Astrocyte of the cerebellum (primary cell): ENCODE data around the gene MZB1.
"Not testable (repeated sequence)": the region's sequence is repeated elsewhere in the genome, so short reads cannot be mapped to it uniquely, and the experiment has no call there.

Source experiments
- DNase-seq: peaks from one replicate; pipeline ENCODE4 v3.0.0-alpha.2; 2011; ENCODE audit warnings: low read depth
- H3K4me3 ChIP-seq: 2 replicates; pipeline ENCODE4 v1.5.1; 2011; ENCODE audit warnings: mild to moderate bottlenecking, low read depth, low read length, moderate library complexity
- in situ Hi-C: cut with HindIII; loops from 2 replicates; pipeline ENCODE4 v1.10.0; 2017; ENCODE audit warnings: low sequenced_read_pairs
- TF ChIP-seq, protein P1 (sequence below): IDR thresholded peaks from 2 replicates; pipeline ENCODE4 v1.5.1; 2012; ENCODE audit warnings: low read length, low read depth, moderate library complexity, mild to moderate bottlenecking; ENCODE audit errors: missing control alignments

Gene MZB1

DNA sequence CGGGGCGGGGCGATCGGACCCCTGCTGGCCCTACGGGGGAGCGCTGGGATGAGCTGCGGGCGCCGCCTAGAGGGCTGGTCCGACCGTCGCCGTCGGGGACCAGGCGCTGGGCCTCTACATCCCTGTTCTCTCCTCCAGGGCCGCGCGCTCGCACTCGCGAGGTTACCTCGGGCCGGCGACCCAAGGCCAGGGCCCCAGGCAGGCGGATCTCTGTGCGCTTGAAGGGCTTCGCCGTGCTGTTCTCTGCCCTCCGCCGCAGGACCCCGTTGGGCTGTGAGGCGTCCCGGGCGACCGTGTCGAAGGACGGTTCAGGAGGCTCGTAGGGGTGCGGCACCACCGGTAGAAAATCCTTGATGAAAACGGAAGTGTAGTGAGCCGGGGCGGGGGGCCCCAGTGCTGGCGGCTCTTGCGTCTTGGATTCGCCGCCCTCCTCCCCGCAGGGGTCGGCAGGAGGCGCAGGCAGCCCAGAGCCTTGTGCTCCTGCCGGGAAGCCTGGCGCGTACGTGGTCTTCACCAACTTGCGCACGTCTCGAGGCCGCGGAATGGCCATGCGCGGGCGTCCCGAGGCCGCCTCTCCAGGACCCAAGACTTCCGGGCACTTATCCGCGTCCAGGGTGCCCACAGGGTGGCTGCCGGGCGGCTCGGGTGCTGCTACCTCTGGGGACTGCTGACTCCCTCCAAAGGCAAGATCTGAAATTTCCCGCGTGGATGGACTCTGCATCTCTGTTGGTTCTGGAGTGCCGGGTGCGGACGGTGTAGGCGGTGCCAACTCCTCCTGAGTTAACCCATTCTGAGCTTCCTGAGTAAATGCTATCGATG is 3.2 kb upstream of the MZB1 start:
- TF ChIP-seq, protein P1, sequence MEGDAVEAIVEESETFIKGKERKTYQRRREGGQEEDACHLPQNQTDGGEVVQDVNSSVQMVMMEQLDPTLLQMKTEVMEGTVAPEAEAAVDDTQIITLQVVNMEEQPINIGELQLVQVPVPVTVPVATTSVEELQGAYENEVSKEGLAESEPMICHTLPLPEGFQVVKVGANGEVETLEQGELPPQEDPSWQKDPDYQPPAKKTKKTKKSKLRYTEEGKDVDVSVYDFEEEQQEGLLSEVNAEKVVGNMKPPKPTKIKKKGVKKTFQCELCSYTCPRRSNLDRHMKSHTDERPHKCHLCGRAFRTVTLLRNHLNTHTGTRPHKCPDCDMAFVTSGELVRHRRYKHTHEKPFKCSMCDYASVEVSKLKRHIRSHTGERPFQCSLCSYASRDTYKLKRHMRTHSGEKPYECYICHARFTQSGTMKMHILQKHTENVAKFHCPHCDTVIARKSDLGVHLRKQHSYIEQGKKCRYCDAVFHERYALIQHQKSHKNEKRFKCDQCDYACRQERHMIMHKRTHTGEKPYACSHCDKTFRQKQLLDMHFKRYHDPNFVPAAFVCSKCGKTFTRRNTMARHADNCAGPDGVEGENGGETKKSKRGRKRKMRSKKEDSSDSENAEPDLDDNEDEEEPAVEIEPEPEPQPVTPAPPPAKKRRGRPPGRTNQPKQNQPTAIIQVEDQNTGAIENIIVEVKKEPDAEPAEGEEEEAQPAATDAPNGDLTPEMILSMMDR = peak; percentile 47
- H3K4me3 ChIP-seq = peak overlapping the region; percentile 21
- in situ Hi-C loops = no loop called here
- DNase-seq = no peak

DNA sequence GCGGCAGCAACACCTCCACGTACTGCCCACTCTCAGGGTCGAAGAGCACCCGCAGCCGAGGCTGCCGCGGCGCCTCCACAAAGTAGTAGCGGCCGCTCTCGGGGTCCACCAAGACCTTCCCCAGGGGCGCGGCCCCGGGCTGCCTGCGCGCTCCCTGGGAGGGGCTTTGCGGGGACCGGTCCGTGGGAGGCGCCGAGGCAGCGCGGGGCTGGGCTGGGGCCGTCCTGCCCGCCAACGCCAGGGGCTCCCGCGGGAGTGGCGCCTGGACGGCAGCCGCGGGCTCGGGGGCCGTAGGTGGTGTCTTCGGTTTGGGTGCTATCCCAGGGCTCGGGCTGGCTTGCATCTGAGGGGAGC is 2.6 kb upstream of the MZB1 start:
- H3K4me3 ChIP-seq = peak overlapping the region; percentile 21
- no peak for DNase-seq
- in situ Hi-C loops = no loop called here
- TF ChIP-seq, protein P1 = no peak

DNA sequence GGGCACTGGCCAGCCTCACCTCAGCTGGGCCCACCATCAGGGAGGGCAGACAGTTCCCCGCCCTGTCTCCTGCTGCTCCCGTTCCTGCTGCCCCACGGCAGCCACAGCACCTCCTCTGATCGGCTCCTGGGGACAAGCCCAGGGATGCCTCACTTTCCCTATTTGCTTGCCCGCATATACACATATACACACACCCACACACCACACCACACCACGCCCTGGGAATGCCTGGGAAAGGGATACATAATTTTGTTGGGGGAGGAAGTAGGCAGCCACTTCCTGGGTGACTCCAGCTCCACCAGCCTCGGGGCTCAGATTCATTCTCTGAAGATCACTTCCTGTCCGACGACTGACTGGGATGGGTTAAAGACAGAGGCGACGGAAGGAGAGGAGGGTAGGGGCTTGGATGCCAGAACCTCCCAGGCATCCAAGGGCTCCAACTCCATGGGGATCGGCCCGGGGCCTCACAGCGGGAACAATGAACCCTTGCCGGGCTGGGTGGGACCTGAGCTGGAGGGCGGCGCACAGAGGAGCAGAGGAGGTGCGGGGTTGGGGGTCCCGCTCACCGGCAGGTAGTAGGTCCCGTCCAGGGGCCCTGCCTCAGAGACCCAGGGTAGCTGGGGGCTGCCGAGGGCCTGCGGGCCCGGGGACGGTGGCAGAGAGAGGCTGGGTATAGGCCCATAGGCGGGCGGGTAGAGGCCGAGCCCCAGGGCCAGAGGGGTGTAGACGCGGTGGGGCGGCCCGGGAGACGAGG is 2.0 kb upstream of the MZB1 start:
- no peak overlapping the region for H3K4me3 ChIP-seq
- DNase-seq = no peak
- TF ChIP-seq, protein P1 = no peak
- in situ Hi-C loops = no loop called here

DNA sequence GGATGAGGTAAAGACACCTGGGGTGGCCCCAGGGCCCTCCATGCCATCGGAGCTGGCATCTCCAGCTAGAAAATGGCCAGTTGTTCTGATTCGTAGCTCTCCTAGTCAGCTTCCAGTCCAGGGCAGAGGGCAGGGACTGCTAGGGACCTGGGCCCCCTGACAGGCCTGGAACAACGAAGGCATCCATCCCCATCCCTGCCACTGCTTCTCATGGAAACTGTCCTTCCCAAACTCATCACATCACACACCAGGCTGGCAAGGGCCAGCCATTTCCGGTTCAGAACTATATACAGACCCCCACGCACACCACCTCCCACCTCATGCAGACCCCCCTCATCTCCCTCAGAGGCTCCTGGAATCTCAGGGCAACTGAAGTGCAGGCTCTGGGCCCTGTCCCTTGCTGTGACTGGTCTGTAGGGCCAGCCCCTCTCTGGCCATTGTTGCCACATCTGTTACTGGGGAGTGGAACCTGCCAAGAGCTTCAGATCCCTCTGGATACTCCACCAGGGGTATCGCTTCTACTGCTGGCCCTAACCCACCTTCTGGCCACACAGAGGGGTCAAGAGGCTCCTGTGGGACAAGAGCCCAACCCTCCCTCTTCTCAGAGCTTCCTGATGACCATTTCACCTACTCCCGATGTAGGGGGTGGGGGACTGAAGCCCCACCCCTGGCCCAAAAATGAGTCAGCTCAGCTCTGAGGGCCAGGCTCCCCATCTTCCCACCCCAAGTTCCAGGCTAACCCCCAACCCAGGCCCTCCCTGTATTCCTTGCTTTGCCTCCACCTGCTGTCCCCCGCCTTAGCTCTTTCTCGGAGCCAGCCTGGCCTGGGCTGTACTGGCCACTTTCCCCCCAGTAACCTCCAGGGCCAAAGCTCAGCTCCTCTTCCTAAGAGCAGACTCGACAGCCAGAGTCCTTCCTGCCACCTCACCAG is 1.2 kb upstream of the MZB1 start:
- TF ChIP-seq, protein P1 = no peak
- no peak for DNase-seq
- in situ Hi-C loops = no loop called here
- no peak overlapping the region for H3K4me3 ChIP-seq

DNA sequence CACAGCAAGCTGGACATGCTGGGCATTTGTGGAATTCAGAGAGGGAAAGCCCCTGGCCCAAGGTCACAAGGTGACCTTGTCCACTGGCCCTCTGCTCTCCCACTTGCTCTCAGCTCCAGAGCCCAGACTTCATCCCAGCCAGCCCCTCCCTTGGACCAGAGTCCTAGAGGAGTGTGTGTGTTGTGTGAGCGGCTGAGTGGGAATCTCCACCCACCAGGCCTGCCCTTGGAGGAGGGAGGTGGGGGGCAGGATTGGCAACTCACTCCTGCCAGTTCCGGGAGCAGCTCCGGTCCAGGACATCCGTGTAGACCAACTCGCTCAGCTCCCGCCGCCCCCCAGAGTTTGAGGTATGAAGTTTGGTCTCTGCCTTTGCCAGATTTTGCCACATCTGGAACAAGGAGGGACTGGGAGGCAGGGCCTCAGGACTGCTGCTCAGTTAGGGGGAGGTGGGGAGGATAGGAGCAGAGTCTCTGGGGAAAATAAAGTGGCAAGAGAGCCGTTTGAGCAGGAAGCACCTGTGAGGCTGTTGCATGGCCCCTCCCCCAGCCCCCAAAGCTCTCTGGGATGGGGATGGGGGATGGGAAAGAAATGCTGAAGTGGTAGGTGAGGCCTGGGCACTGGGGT is 1.4 kb downstream of the MZB1 start:
- H3K4me3 ChIP-seq = no peak overlapping the region
- TF ChIP-seq, protein P1 = no peak
- in situ Hi-C loops = no loop called here
- no peak for DNase-seq

DNA sequence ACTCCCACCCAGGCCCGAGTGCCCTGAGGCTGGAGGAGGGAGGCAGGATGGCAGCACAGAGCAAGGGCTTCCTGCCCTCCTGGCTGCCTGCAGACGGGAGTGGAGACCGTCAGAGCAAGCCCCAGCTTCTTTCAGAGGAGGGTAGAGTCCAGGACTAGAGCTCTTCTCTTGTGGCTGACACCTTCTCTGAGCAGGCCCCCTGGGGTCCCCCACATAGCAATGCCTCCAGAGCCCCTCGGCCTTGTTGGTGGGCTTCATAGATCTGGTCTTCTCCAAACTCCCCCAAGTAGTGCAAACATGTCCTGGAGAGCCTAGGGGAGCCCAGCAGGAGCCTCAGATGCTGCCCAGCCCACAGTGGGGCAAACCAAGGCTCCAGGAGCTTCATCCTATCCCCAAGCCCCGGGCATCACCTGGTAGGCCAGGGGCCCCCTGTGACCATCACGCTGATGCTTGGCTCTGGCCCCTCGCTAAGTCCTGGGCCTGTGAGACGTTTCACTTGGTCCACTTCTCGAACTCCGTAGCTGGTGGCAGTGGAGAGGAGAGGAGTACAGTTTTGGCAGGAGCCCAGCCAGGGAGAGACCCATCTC is 2.0 kb downstream of the MZB1 start:
- no peak for DNase-seq
- TF ChIP-seq, protein P1 = no peak
- no peak overlapping the region for H3K4me3 ChIP-seq
- in situ Hi-C loops = no loop called here

DNA sequence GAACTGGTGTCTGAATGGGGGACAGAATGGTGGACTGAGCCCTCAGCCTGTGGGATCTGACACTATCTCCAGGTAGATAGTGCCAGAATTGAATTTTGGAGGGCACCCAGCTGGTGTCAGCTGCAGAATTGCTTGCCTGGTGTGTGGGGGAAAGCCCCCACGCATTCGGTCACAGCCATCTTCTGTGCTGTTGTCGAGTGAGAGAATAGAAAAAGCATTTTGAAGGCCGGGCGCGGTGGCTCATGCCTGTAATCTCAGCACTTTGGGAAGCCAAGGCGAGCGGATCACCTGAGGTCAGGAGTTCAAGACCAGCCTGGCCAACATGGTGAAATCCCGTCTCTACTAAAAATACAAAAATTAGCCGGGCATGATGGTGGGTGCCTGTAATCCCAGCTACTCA is 2.8 kb downstream of the MZB1 start:
- H3K4me3 ChIP-seq, in situ Hi-C loops, DNase-seq: not testable (repeated sequence)
